CD4-positive, alpha-beta T cell treated with Interleukin-2 at 100 ng/mL for 4 hours (primary cell): ENCODE measurements around the gene PRAMEF5.
"Not testable (repeated sequence)": the region's sequence is repeated elsewhere in the genome, so short reads cannot be mapped to it uniquely, and the experiment has no call there.

Experiments used
- DNase-seq: peaks from one replicate; pipeline ENCODE4 v3.0.0-alpha.2; 2020; ENCODE audit warnings: low spot score

Gene PRAMEF5

DNA sequence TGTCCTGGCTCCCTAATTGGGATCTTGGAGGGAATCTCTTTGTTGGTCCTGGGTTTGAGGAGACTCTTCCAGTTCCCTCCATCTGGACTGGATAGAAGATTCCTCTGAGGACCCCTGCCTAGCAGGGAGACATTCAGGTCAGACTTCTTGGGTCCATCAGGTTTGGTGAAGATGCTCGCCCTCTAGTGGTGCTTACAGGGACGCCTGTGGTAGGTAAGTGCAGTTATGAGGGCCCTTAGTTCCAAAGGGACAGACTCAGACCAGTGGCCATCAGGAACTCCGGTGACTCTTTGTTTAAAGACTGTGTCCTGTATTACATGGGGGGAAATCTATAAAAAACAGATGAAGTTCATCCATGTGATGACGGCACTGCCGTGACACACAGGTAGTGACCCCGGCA lies 23.0 kb downstream of the PRAMEF5 start:
- DNase-seq: not testable (repeated sequence)

DNA sequence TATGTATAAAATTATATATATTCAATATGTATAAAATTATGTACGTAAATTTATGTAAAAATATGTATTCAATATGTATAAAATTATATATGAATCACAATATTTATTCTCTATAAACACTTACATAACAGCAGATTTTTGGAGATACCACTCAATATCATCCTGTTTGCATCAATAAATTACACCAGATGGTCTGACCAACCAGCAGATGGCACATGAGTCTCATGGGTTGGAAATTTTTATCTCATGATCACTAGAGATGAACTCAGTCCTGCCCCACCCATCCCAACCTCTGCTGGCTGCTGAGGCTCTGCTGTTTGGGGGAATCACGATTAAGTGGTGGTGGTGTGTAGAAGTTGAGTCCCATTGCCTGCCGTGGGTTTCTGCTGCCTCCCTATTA lies 25.6 kb downstream of the PRAMEF5 start:
- not testable (repeated sequence) for DNase-seq

DNA sequence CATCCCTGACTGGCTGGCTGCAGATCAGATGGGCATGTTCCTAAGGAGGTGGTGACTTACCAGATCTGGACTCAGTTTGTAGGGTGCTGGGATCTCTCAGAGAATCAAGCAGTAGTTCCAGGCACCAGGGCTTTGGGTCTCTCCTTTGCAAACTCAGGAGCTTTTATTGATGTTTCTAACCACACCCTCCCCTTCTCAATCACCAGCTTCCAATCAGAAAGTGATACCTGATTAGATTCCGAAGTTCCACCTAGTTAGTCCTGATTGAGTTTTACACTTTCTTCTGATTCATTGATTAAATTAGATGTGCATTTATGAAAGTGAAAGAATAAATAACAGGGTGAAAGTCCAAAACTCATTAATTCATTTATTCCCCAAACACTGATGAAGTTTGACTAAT lies 31.0 kb downstream of the PRAMEF5 start, which contains the start of gene PRAMEF8:
Gene PRAMEF8 (minus strand): TSS at position 101 of the 400 bp plus-strand sequence. CDS start 1,046 bp downstream, outside the sequence.
- DNase-seq: not testable (repeated sequence)

DNA sequence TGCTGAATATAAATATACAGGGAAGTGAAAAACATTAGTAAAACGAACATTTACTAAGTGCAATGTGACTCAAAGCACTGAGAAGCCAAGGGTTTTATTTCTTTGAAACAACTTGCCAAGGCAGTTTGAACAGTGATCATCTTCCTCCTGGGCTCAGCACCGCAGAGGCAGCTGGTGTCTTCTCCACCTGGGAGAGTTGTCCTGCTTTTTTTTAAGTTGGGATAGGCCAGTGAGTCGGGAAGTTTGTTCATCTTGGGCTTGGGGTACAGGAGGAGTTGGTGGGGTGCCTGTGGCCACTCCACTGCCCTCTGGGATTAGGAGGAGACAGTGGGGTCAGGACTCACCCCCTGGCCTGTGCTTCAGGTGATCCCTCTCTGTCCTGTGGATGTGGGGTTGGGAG lies 35.0 kb downstream of the PRAMEF5 start:
- DNase-seq: not testable (repeated sequence)

DNA sequence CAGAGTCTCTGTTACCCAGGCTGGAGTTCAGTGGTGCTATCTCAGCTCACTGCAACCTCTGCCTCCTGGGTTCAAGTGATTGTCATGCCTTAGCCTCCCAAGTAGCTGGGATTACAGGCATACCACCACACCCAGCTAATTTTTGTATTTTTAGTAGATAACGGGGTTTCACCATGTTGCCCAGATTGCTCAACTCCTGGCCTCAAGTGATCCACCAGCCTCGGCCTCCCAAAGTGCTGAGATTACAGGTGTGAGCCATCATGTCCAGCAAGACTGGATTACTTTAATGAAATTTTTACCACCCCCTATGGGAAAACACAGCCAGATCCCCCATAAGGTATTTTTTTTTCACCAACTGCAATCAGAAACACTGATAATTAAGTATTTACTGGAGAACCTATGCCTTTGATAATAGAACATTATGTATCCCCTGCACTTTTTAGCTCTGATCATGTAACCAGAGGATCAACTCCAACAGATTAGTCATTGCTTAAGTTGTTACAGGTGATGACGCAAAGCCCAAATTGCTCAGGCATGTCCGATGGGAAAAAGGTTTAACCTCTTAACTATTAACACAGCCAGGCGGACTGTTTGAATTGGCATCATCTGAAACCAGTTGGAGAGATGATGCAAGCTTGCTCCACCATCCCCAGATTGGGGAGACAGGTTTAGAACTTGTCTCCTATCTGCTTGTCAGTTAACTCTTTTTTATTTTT lies 43.4 kb downstream of the PRAMEF5 start:
- not testable (repeated sequence) for DNase-seq

DNA sequence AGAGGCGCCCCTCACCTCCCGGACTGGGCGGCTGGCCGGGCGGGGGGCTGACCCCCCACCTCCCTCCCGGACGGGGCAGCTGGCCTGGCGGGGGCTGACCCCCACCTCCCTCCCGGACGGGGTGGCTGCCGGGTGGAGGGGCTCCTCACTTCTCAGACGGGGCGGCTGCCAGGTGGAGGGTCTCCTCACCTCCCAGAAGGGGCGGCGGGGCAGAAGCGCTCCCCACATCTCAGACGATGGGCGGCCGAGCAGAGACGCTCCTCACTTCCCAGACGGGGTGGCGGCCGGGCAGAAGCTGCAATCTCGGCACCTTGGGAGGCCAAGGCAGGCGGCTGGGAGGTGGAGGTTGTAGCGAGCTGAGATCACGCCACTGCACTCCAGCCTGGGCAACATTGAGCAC lies 44.7 kb downstream of the PRAMEF5 start:
- DNase-seq: not testable (repeated sequence)

DNA sequence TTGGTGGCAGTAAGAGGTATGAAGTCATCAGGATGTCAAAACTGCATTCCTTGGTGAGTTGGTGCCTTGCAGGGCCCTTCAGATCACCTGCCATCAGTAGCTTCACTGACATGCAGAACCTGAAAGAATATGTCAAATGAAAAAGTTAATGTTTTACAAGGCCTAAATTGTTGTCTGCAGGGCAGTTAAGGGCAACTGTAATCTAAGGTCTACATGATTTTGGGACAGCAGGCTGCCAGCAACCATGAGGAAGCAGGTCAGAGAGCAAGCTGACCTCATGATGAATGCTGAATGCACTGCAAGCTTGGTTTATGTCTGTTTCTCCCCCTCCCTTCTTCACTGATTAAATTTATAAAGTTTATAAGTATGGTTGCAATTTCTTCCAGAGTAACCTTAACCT lies 48.2 kb downstream of the PRAMEF5 start:
- not testable (repeated sequence) for DNase-seq

DNA sequence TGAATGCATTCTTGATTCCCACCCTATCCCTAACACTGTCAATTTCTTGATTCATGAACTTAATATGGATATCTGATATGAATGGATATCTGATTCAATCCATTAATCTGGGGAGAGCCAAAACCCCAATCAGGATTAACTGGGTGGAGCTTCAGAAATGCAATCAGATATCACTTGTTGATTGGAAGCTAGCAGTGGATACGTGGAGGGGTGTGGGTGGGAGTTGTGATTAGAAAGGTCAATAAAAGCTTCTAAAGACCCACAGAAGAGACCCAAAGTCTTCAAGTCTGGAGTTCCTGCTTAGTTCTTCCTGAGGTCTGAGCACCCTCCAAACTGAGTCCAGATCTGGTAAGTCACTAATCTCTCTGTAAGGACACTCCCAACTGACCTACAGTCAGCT lies 49.2 kb downstream of the PRAMEF5 start, which contains the start of gene PRAMEF33:
Gene PRAMEF33 (plus strand): TSS at position 301 of the 400 bp plus-strand sequence. CDS start 2,416 bp downstream, outside the sequence.
- DNase-seq: not testable (repeated sequence)
